ENCODE measurements around the gene TMEM154.
A peak's percentile ranks its signal among the peaks of the same experiment; 100 is the strongest.

Gene TMEM154, protein sequence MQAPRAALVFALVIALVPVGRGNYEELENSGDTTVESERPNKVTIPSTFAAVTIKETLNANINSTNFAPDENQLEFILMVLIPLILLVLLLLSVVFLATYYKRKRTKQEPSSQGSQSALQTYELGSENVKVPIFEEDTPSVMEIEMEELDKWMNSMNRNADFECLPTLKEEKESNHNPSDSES

DNA sequence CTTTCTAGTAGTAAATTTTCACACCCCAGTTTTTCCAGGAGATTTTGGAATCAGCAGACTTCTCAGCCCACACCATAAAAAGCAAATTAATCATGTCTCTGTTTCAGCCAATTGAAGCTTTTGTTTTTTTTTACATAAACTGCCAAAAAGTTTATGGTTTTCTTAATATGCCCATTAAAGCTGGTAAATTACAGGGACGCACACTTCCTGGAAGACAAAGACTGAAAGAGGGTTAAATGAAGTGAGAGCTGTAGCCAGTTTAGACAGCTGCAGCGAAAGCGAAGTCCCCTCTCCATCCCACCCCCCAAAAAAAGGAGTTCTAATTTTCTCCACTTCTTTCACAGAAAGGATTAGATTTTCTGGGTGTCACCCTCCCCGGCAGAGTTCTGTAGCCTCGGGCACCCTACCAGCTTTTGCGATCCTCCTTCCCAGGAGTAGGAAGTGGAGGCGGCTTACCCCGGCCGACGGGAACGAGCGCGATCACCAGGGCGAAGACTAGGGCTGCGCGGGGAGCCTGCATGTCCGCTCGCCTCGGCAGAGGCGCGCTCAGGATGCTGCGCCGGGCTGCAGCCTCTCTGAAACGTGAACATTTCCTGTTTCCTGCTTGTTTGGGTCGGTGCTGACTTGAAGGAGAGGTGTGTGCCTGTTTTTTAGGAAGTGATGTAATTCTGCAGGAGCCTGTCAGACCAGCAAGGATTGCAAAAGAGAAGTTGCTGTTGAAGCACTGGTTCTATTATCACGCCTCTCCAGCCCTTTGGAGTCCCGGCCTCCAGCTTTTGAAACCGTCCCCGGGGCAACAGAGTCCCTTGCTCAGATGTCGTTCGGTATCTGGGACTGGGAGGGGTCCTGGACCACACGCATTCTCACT is at the start of gene TMEM154:
TSS of gene TMEM154 (minus strand) at position 584 of the 868 bp plus-strand sequence. CDS start at position 520, 64 bp downstream.
- peak within 1 kb of the TSS; percentile 57 for H3K4me3 ChIP-seq (ENCODE audit: low read depth, low read length)
- ChIA-PET CTCF (interaction anchor here (1.1 to 1.4 kb wide), 4 partner anchors 9 to 179 kb away, joined by 3 to 5 read pairs (median 4); no protein-coding TSS in a partner anchor), POLR2A (no interaction called here)
- TF ChIP-seq, protein P1, sequence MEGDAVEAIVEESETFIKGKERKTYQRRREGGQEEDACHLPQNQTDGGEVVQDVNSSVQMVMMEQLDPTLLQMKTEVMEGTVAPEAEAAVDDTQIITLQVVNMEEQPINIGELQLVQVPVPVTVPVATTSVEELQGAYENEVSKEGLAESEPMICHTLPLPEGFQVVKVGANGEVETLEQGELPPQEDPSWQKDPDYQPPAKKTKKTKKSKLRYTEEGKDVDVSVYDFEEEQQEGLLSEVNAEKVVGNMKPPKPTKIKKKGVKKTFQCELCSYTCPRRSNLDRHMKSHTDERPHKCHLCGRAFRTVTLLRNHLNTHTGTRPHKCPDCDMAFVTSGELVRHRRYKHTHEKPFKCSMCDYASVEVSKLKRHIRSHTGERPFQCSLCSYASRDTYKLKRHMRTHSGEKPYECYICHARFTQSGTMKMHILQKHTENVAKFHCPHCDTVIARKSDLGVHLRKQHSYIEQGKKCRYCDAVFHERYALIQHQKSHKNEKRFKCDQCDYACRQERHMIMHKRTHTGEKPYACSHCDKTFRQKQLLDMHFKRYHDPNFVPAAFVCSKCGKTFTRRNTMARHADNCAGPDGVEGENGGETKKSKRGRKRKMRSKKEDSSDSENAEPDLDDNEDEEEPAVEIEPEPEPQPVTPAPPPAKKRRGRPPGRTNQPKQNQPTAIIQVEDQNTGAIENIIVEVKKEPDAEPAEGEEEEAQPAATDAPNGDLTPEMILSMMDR (IDR thresholded peaks at IDR 0.05; ENCODE audit: insufficient read depth, low read length, missing control alignments): no peak
- no peak for DNase-seq (ENCODE audit: low read depth, low spot score)

DNA sequence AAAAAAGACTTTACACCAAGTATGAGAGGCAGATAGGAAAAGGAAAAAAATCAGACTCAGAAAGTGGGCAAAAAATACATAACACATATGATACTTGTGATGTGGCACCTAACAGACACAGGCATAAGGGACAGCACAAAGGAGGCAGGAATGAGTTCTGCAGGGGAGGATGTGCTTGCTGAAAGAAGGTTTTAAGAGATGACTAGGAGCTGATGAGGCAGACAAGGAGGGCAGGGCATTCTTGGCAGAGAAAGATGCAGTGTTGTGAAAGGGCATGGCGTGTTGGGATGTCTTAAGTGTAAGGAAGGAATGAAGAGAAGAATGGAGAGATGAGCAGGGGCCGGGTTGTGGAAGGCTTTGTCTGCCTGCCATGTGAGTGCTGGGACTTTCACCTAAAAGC is 49.7 kb upstream of the TMEM154 start:
- TF ChIP-seq, protein P1 (IDR thresholded peaks at IDR 0.05; ENCODE audit: insufficient read depth, low read length, missing control alignments): no peak
- H3K4me3 ChIP-seq (ENCODE audit: low read depth, low read length): no peak overlapping the region
- DNase-seq (ENCODE audit: low read depth, low spot score): no peak
- ChIA-PET POLR2A (no interaction called here), CTCF (interaction anchor here (2.5 kb wide), 1 partner anchor 275 kb away, joined by 9 read pairs; no protein-coding TSS in a partner anchor)

- ChIA-PET CTCF (interaction anchor here (1.0 to 1.8 kb wide), 3 partner anchors 11 to 274 kb away, joined by 3 to 7 read pairs (median 3); no protein-coding TSS in a partner anchor), POLR2A (no interaction called here)
- no peak overlapping the region for H3K4me3 ChIP-seq (ENCODE audit: low read depth, low read length)
- no peak for DNase-seq (ENCODE audit: low read depth, low spot score)
- TF ChIP-seq, protein P1 (IDR thresholded peaks at IDR 0.05; ENCODE audit: insufficient read depth, low read length, missing control alignments): no peak
These were observed 48.5 kb upstream of the TMEM154 start for GRCh38 chr4:152728343-152728742.

DNA sequence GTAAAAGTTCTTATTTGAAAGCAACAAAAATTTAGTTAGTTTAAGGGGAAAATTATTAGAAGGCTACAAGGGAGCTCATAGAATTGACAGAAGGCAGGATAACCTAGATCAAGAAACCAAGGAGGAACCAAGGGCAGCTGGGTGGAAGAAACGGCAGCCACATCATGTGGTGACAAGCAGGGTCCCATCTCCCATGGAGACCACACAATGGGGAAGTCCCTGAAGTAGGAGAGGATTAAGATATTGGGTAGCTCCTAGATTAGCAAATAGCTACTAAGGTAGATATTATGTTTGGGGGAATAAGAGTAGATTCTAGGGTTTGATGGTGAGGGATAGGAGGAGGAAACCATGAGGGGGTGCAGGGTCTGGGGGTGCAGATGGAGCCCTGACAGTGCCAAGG is 48.0 kb upstream of the TMEM154 start:
- CTCF ChIA-PET: interaction anchor here (1.0 to 1.8 kb wide), 3 partner anchors 11 to 273 kb away, joined by 3 to 7 read pairs (median 3); no protein-coding TSS in a partner anchor
- POLR2A ChIA-PET: no interaction called here
- no peak overlapping the region for H3K4me3 ChIP-seq (ENCODE audit: low read depth, low read length)
- DNase-seq (ENCODE audit: low read depth, low spot score): no peak
- TF ChIP-seq, protein P1 (IDR thresholded peaks at IDR 0.05; ENCODE audit: insufficient read depth, low read length, missing control alignments): no peak

GRCh38 chr4:152724494-152724893 is 44.7 kb upstream of the TMEM154 start:
- H3K4me3 ChIP-seq (ENCODE audit: low read depth, low read length): no peak overlapping the region
- ChIA-PET CTCF (no interaction called here), POLR2A (no interaction called here)
- DNase-seq (ENCODE audit: low read depth, low spot score): no peak
- TF ChIP-seq, protein P1 (IDR thresholded peaks at IDR 0.05; ENCODE audit: insufficient read depth, low read length, missing control alignments): no peak

DNA sequence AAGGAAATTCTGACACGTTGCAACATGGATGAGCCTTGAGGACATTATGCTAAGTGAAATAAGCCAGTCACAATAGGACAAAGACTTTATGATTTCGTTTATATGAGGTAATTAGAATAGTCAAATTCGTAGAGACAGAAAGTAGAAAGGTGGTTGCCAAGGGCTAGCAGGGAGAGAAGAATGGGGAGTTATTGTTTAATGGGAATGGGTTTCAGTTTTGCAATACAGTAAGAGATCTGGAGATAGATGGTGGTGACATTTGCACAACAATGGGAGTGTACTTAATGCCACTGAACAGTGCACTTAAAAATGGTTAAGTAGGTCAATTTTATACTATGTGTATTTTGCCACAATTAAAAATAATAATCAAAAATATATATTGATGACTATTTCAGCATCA is 43.4 kb upstream of the TMEM154 start:
- TF ChIP-seq, protein P1 (IDR thresholded peaks at IDR 0.05; ENCODE audit: insufficient read depth, low read length, missing control alignments): no peak
- CTCF ChIA-PET: interaction anchor here (0.7 to 0.8 kb wide), 2 partner anchors 8 to 83 kb away, joined by 4 read pairs; no protein-coding TSS in a partner anchor
- H3K4me3 ChIP-seq (ENCODE audit: low read depth, low read length): no peak overlapping the region
- no peak for DNase-seq (ENCODE audit: low read depth, low spot score)
- POLR2A ChIA-PET: no interaction called here

Measured in AG04449 (cell line).